Neural cell (in vitro differentiated cells): ENCODE measurements around the gene MAP4K5. TPM values are rescaled to one million over a fixed set of nuclear protein-coding genes. Genes with fewer than 3 reads are reported as not detected.

Experiments
- H2AFZ ChIP-seq: fragments of 200-600, 300-800 bp; sonication (generic), shearing (Covaris generic); 2 replicates; pipeline ENCODE4 v1.6.0; 2014; ENCODE audit warnings: low read depth, mild to moderate bottlenecking, antibody characterized with exemption, low read length, moderate library complexity
- H3F3A ChIP-seq: fragments of 200-600 bp; shearing (Covaris generic); 2 replicates; pipeline ENCODE4 v1.6.1; 2016; ENCODE audit warnings: mild to moderate bottlenecking, moderate library complexity, mixed read lengths, antibody characterized with exemption, low read length; ENCODE audit not compliant: insufficient read depth, poor library complexity, severe bottlenecking
- H3K27ac ChIP-seq: fragments of 200-600, 300-800 bp; sonication (generic), shearing (Covaris generic); 2 replicates; pipeline ENCODE4 v1.5.1; 2014; ENCODE audit warnings: mild to moderate bottlenecking, low read length, moderate library complexity
- H3K27me3 ChIP-seq: fragments of 300-800, 200-600 bp; sonication (generic), shearing (Covaris generic); 2 replicates; pipeline ENCODE4 v1.6.0; 2014; ENCODE audit warnings: mild to moderate bottlenecking, low read depth, low read length, moderate library complexity; ENCODE audit not compliant: insufficient read depth
- H3K36me3 ChIP-seq: fragments of 300-800, 200-600 bp; sonication (generic), shearing (Covaris generic); 2 replicates; pipeline ENCODE4 v1.5.1; 2014; ENCODE audit warnings: mild to moderate bottlenecking, antibody characterized with exemption, low read length, moderate library complexity; ENCODE audit not compliant: insufficient read depth
- H3K4me2 ChIP-seq: fragments of 300-800, 200-600 bp; sonication (generic), shearing (Covaris generic); 2 replicates; pipeline ENCODE4 v1.6.0; 2014; ENCODE audit warnings: mild to moderate bottlenecking, low read length
- H3K4me3 ChIP-seq: fragments of 300-800, 200-600 bp; sonication (generic), shearing (Covaris generic); 2 replicates; pipeline ENCODE4 v1.5.1; 2014; ENCODE audit warnings: mild to moderate bottlenecking, low read length, moderate library complexity
- H3K79me2 ChIP-seq: fragments of 200-600 bp; shearing (Covaris generic); replicated peaks from 2 replicates; pipeline ENCODE4 v1.6.0; 2014; ENCODE audit warnings: mild to moderate bottlenecking, low read length, moderate library complexity; ENCODE audit not compliant: insufficient read depth
- H3K9ac ChIP-seq: fragments of 300-800, 200-600 bp; sonication (generic), shearing (Covaris generic); 2 replicates; pipeline ENCODE4 v1.6.1; 2016; ENCODE audit warnings: mild to moderate bottlenecking, low read length, mixed read lengths
- H3K9me2 ChIP-seq: fragments of 200-600 bp; shearing (Covaris generic); 2 replicates; pipeline ENCODE4 v1.6.1; 2016; ENCODE audit warnings: mild to moderate bottlenecking, low read length, mixed read lengths; ENCODE audit not compliant: insufficient read depth
- H3K9me3 ChIP-seq: fragments of 200-600, 300-800 bp; sonication (generic), shearing (Covaris generic); 2 replicates; pipeline ENCODE4 v1.6.1; 2016; ENCODE audit warnings: mild to moderate bottlenecking, mixed run types, low read length, moderate library complexity, mixed read lengths
- H4K20me1 ChIP-seq: fragments of 200-600 bp; shearing (Covaris generic); 2 replicates; pipeline ENCODE4 v1.6.1; 2016; ENCODE audit warnings: mild to moderate bottlenecking, mixed run types; ENCODE audit not compliant: insufficient read depth
- CTCF ChIP-seq: fragments of 450-650 bp; IDR thresholded peaks from 2 replicates; pipeline ENCODE4 v1.5.1; 2014; ENCODE audit warnings: antibody characterized with exemption, mild to moderate bottlenecking, moderate library complexity; ENCODE audit not compliant: poor library complexity, severe bottlenecking
- EP300 ChIP-seq: fragments of 450-650 bp; conservative IDR thresholded peaks from 2 replicates; pipeline ENCODE4 v1.6.1; 2014; ENCODE audit warnings: antibody characterized with exemption, mild to moderate bottlenecking, moderate library complexity; ENCODE audit not compliant: poor library complexity, severe bottlenecking
- EZH2 ChIP-seq: fragments of 200-600, 300-800 bp; shearing (Covaris generic), sonication (generic); IDR thresholded peaks from 2 replicates; pipeline ENCODE4 v1.6.1; 2014; ENCODE audit warnings: antibody characterized with exemption, low read length, borderline replicate concordance, mild to moderate bottlenecking; ENCODE audit not compliant: insufficient read depth, poor library complexity, severe bottlenecking
- MXI1 ChIP-seq: fragments of 450-650 bp; conservative IDR thresholded peaks from 2 replicates; pipeline ENCODE4 v1.6.1; 2014; ENCODE audit warnings: antibody characterized with exemption, mild to moderate bottlenecking; ENCODE audit not compliant: poor library complexity, severe bottlenecking
- POLR2AphosphoS5 ChIP-seq: IDR thresholded peaks from 2 replicates; pipeline ENCODE4 v1.6.1; 2012
- RAD21 ChIP-seq: fragments of 450-650 bp; conservative IDR thresholded peaks from 2 replicates; pipeline ENCODE4 v1.6.1; 2014; ENCODE audit warnings: antibody characterized with exemption, mild to moderate bottlenecking, moderate library complexity
- REST ChIP-seq: IDR thresholded peaks from 2 replicates; pipeline ENCODE4 v1.6.1; 2012; ENCODE audit warnings: borderline replicate concordance
- SMC3 ChIP-seq: fragments of 450-650 bp; conservative IDR thresholded peaks from 2 replicates; pipeline ENCODE4 v1.6.1; 2014; ENCODE audit warnings: antibody characterized with exemption, mild to moderate bottlenecking, moderate library complexity; ENCODE audit not compliant: poor library complexity
- TAF1 ChIP-seq: IDR thresholded peaks from 2 replicates; pipeline ENCODE4 v1.6.1; 2012; ENCODE audit warnings: low read depth
- polyA plus RNA-seq: library from polyadenylated mRNA; depleted of rRNA; stranded (reverse); fragments of >200 nt; gene quantifications from 2 replicates; pipeline ENCODE4 v1.2.3, GENCODE V29; 2014

The MAP4K5 gene
- polyA plus RNA-seq, 1 donor from 2014 or later, result 148 TPM

- Histone ChIP-seq H3K4me2 (no peak overlapping the region), H3K9me2 (no peaks in the 10 kb centered on the region), H3F3A (no peaks in the 10 kb centered on the region)
These were observed 108.8 kb downstream of the MAP4K5 start for GRCh38 chr14:50423529-50423928.

GRCh38 chr14:50421499-50421898, 110.9 kb downstream of the MAP4K5 start:
- Histone ChIP-seq H3K79me2 (no peaks in the 10 kb centered on the region), H3K27me3 (no peaks in the 10 kb centered on the region), H3K9me2 (no peaks in the 10 kb centered on the region), H3K27ac (no peak overlapping the region), H3K4me3 (no peak overlapping the region), H3K9ac (no peak overlapping the region), H3K36me3 (peaks cover 27% of the 10 kb centered on the region), H3K9me3 (no peaks in the 10 kb centered on the region), H2AFZ (no peak overlapping the region), H4K20me1 (no peaks in the 10 kb centered on the region), H3K4me2 (no peak overlapping the region), H3F3A (no peaks in the 10 kb centered on the region)
- TF ChIP-seq RAD21 (no peak), CTCF (no peak), REST (no peak), EZH2 (no peak), EP300 (no peak), TAF1 (no peak), MXI1 (no peak), SMC3 (no peak), POLR2AphosphoS5 (no peak)

More at GRCh38 chr14:50423529-50423928, 108.8 kb downstream of the MAP4K5 start:
- Histone ChIP-seq H3K27ac (no peak overlapping the region), H3K79me2 (no peaks in the 10 kb centered on the region), H3K4me3 (no peak overlapping the region), H3K36me3 (peaks cover 24% of the 10 kb centered on the region), H4K20me1 (no peaks in the 10 kb centered on the region), H3K27me3 (no peaks in the 10 kb centered on the region), H2AFZ (no peak overlapping the region), H3K9ac (no peak overlapping the region), H3K9me3 (no peaks in the 10 kb centered on the region)
- TF ChIP-seq EP300 (no peak), TAF1 (no peak)

GRCh38 chr14:50417853-50418252, 114.5 kb downstream of the MAP4K5 start:
- Histone ChIP-seq H4K20me1 (no peaks in the 10 kb centered on the region), H3K4me2 (no peak overlapping the region), H2AFZ (no peak overlapping the region), H3K9ac (no peak overlapping the region), H3K36me3 (peaks cover 27% of the 10 kb centered on the region), H3K9me3 (no peaks in the 10 kb centered on the region), H3K27ac (no peak overlapping the region), H3F3A (no peaks in the 10 kb centered on the region), H3K79me2 (no peaks in the 10 kb centered on the region), H3K4me3 (no peak overlapping the region), H3K9me2 (no peaks in the 10 kb centered on the region), H3K27me3 (no peaks in the 10 kb centered on the region)
- TF ChIP-seq POLR2AphosphoS5 (no peak), EZH2 (no peak), RAD21 (no peak)
